ENCODE measurements around the gene PGPEP1. TPM values are rescaled to one million over a fixed set of nuclear protein-coding genes. Genes with fewer than 3 reads are reported as not detected.

The PGPEP1 gene
- total and polyA plus RNA-seq, 10 of the 15 experiments (the other 5 are each of a cell fraction or from before 2014, with no cell fraction given), result 13.8 to 39.4 (median 17.0) TPM

- TF ChIP-seq NKRF (conservative IDR thresholded peaks at IDR 0.05), result peak; percentile 59; the same call in 1 of the 2 replicates
- TF ChIP-seq ZBED1 (IDR thresholded peaks at IDR 0.05; ENCODE audit: borderline replicate concordance), result peak; percentile 98; the same call in 1 of the 2 replicates
- TF ChIP-seq IKZF1 (conservative IDR thresholded peaks at IDR 0.05), result peak; percentile 69
- no peak for TF ChIP-seq NR2C1 (IDR thresholded peaks at IDR 0.05)
- peak; percentile 55; the same call in 1 of the 2 replicates for TF ChIP-seq ZSCAN29 (IDR thresholded peaks at IDR 0.05)
- TF ChIP-seq ZNF207 (IDR thresholded peaks at IDR 0.05; ENCODE audit: borderline replicate concordance), result 0 out of 2 replicates have a peak, but pooled peaks have one; percentile 31
- no peak for TF ChIP-seq FOS (IDR thresholded peaks at IDR 0.05; ENCODE audit: borderline replicate concordance, extremely low read depth, insufficient read length)
- TF ChIP-seq GATAD2B (conservative IDR thresholded peaks at IDR 0.05; ENCODE audit: low read depth), result peak; percentile 51; the same call in 1 of the 2 replicates
- TF ChIP-seq CBX3 (IDR thresholded peaks at IDR 0.05; ENCODE audit: borderline replicate concordance, low read depth), result no peak
- peak; percentile 6 to 71; a peak in 2 of 4 replicates for TF ChIP-seq BHLHE40 (IDR thresholded peaks at IDR 0.05; ENCODE audit: borderline replicate concordance in 1 of 2, low read depth in 2 of 2, low read length in 1 of 2)
- peak; percentile 33; the same call in 1 of the 3 replicates for TF ChIP-seq POU2F2 (IDR thresholded peaks at IDR 0.05; ENCODE audit: borderline replicate concordance, low read depth, low read length)
- peak; percentile 78 to 86; a peak in 2 of 3 replicates for TF ChIP-seq EGR1 (IDR thresholded peaks at IDR 0.05; ENCODE audit: borderline replicate concordance in 1 of 2, low read depth in 2 of 2, low read length in 2 of 2)
- TF ChIP-seq MXI1 (IDR thresholded peaks at IDR 0.05; ENCODE audit: low read depth, low read length), result peak; percentile 35; the same call in 1 of the 2 replicates
- no peak for TF ChIP-seq SUPT20H (IDR thresholded peaks at IDR 0.05; ENCODE audit: borderline replicate concordance, control insufficient read depth, low read depth, low read length)
- no peak for TF ChIP-seq REST (IDR thresholded peaks at IDR 0.05; ENCODE audit: low read depth, low read length)
- TF ChIP-seq RCOR1 (conservative IDR thresholded peaks at IDR 0.05; ENCODE audit: low read depth, low read length), result peak; percentile 73; the same call in 1 of the 2 replicates
- peak; percentile 72 for TF ChIP-seq LARP7 (IDR thresholded peaks at IDR 0.05)
- TF ChIP-seq BACH1 (IDR thresholded peaks at IDR 0.05; ENCODE audit: borderline replicate concordance), result peak; percentile 99
- no peak; the same call in 1 of the 2 replicates for TF ChIP-seq ZNF592 (IDR thresholded peaks at IDR 0.05)
Observed at GRCh38 chr19:18340190-18340989, at the start of gene PGPEP1 (continued).
